ENCODE results near the gene COL5A1. TPM values are rescaled to one million over a fixed set of nuclear protein-coding genes. Genes with fewer than 3 reads are reported as not detected.

COL5A1 gene
- total RNA-seq, 4 donors from 2014 or later, result 13.3 to 55.0 (median 27.0) TPM

DNA sequence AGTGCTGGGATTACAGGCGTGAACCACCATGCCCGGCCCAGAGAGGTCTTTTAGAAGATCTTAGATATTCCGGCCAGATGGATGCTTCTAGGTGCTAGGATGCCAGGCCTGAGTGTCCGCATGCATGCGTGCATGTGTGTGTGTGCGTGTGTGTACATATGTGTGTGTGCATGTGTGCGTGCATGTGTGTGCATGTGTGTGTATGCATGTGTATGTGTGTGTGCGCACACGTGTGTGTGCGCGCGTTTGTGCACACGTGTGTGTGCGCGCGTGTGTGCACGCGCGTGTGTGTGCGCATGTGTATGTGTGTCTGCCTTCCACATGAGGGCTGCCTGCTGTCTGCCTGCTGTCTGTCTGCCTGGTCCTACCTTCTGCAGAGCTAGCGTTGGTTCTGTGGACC, 151.0 kb downstream of the COL5A1 start:
- TF ChIP-seq, protein P1, sequence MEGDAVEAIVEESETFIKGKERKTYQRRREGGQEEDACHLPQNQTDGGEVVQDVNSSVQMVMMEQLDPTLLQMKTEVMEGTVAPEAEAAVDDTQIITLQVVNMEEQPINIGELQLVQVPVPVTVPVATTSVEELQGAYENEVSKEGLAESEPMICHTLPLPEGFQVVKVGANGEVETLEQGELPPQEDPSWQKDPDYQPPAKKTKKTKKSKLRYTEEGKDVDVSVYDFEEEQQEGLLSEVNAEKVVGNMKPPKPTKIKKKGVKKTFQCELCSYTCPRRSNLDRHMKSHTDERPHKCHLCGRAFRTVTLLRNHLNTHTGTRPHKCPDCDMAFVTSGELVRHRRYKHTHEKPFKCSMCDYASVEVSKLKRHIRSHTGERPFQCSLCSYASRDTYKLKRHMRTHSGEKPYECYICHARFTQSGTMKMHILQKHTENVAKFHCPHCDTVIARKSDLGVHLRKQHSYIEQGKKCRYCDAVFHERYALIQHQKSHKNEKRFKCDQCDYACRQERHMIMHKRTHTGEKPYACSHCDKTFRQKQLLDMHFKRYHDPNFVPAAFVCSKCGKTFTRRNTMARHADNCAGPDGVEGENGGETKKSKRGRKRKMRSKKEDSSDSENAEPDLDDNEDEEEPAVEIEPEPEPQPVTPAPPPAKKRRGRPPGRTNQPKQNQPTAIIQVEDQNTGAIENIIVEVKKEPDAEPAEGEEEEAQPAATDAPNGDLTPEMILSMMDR (IDR thresholded peaks at IDR 0.05), result no peak
- DNase-seq (ENCODE audit: low spot score), result no peak
- no peak for ATAC-seq (ENCODE audit: low FRiP score)

DNA sequence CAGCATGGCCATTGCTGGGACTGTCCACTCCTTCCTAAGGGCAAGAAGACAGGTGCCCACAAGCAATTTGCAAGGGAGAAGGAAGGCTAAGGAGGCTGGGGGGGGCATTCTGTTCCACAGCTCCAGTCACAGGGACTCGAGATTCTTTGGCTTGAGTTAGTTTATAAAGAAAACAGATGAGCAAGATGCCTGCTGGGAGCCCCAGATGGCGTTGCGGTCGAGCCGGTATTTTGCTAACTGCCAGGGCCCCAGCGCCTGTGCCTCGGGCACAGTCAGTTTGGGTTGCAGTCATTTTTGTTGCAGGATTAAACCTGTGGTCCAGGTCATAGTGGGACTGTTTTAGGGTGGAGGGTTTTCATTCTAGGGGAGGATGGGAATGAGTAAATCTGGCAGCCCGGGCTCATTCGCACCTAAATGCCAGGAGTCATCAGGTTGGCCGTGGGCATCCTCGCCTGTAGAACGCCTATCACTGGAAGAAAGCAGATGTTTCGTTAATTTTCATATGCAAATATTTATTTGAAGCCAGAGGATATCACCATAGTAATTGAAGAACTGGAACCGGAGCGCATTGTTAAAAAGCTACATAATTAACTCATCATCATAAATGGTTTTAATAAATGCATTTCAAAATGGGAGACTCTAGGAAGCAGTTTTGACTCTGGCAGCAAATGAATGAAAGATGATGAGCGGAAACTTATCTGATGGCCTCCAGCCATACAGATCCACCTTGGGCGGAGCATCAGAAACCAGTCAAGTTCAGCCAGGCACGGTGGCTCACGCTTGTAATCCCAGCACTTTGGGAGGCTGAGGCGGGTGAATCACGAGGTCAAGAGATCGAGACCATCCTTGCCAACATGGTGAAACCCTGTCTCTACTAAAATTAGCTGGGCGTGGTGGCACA, 151.9 kb downstream of the COL5A1 start:
- DNase-seq (ENCODE audit: low spot score) (no peak), ATAC-seq (ENCODE audit: low FRiP score) (no peak)
- TF ChIP-seq, protein P1 (IDR thresholded peaks at IDR 0.05), result no peak

DNA sequence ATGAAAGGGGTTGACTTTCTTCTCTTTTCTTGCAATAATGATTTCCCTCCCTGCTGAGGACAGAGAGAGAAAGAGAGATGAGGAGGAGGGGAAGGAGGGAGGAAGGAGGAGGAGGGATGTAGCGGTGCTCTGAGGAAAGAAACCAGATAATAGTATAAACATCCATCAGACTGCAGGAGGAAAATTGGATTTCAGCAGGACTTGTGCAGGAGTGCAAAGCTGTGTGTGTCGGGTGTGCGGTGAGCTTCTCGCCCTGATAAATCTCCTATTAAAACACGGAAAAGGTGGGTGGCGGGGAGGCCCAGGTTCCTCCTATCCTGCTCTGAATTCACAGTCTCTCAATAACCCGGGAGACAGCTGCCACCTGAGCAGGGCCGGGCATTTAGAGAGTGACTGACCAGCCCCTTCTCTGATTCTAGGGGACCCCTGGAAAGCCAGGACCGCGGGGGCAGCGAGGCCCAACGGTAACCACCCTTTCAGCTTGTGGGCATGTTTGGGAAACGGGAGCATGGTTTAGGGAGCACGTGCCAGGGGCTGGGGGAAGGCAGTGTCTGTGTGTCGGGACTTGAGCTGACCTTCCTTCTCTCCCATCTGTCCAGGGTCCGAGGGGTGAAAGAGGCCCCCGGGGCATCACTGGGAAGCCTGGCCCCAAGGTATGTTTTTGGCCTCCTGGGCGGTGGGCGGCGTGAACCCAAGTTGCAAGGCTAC, 153.2 kb downstream of the COL5A1 start:
- DNase-seq (ENCODE audit: low spot score) (no peak), ATAC-seq (ENCODE audit: low FRiP score) (no peak)
- TF ChIP-seq, protein P1 (IDR thresholded peaks at IDR 0.05), result no peak

DNA sequence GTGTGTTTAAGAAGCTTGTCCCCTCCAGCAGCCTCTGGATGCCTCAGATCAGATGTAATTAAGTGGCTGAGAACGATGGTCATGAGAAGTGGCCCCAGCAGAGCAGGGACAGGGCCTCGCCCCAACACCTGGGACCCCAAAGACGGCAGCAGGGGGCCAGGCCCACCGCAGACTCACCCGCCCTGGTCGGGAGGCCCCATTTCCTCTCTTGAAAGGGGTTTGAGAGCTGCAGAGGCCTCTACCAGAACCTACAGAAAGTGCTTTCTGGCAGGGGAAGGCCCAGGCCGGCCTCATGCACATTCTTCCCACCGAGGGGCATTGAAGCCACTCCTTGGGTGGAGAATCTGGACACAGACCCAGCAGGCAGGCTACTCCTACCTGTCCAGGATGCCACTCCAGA, 153.8 kb downstream of the COL5A1 start:
- TF ChIP-seq, protein P1 (IDR thresholded peaks at IDR 0.05), result no peak
- ATAC-seq (ENCODE audit: low FRiP score) (no peak), DNase-seq (ENCODE audit: low spot score) (no peak)

DNA sequence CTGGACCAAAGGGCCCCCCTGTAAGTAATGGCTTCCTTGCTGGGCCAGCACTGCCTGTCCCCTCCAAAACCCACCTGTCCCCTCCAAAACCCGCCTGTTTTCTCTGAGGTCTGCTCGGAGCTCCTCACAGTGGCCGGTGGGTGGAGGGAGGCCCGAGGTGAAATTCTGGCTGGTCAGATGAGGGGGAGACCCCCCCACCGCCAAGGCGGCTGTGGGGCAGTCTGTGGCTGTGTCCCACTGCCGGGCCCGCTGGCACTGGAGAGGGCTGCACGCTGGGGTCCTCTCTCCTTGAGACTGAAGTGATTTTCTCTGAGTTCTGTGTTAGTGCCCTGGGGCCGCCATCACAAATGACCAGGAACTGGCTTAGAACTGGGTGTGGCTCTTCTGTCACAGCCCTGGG, 155.3 kb downstream of the COL5A1 start:
- TF ChIP-seq, protein P1 (IDR thresholded peaks at IDR 0.05), result no peak
- no peak for ATAC-seq (ENCODE audit: low FRiP score)
- no peak for DNase-seq (ENCODE audit: low spot score)

DNA sequence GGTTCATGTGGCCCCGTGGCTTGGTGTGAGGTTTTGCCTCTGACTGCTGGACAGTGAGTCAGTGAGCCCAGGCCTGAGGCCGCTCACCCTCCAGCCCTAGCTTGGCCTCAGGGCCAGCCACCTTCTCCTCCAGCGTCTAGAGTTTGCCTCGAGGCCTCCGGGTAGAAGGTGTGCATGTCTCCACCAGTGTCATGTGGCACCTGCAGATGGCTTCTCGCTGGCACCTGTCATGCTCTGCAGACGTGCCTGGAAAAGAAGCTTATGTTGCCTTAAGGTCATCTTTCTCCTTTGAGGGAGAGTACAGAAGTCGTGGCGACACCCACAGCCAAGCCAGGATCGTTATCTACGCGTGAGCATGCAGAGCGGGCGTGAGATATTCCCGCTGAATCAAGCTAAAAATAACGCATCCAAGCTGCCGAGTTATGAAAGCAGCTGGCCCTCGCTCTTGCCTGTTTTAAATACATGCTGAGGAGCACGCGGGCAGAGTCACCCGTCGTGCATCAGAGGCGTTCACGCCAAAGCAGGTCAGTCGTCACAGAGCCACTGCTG, 159.3 kb downstream of the COL5A1 start:
- DNase-seq (ENCODE audit: low spot score), result no peak
- TF ChIP-seq, protein P1 (IDR thresholded peaks at IDR 0.05), result no peak
- ATAC-seq (ENCODE audit: low FRiP score), result no peak
